ENCODE measurements around the gene ASXL2. TPM values are rescaled to one million over a fixed set of nuclear protein-coding genes. Genes with fewer than 3 reads are reported as not detected.
"Not testable (repeated sequence)": the region's sequence is repeated elsewhere in the genome, so short reads cannot be mapped to it uniquely, and the experiment has no call there.

Gene ASXL2
- total RNA-seq, 1 donor from 2014 or later: 25.8 TPM

GRCh38 chr2:25829828-25830227 is 48.5 kb downstream of the ASXL2 start:
- Histone ChIP-seq H3K9me3 (ENCODE audit: insufficient read depth, low read depth, low read length) (no peaks in the 10 kb centered on the region), H4K20me1 (ENCODE audit: insufficient read depth, low read length) (peaks cover 61% of the 10 kb centered on the region), H3K36me3 (ENCODE audit: insufficient read depth, low read length) (no peaks in the 10 kb centered on the region), H2AFZ (ENCODE audit: low read depth, low read length) (no peak overlapping the region), H3K27ac (ENCODE audit: low read depth, low read length) (no peak overlapping the region), H3K27me3 (ENCODE audit: insufficient read depth, low read length) (no peaks in the 10 kb centered on the region), H3K4me3 (ENCODE audit: insufficient read depth, low read depth, low read length) (no peak overlapping the region), H3K79me2 (ENCODE audit: insufficient read depth, low read length) (peaks cover 16% of the 10 kb centered on the region), H3K9ac (ENCODE audit: low read length) (no peak overlapping the region), H3K4me1 (ENCODE audit: insufficient read depth, low read length) (no peaks in the 10 kb centered on the region), H3K4me2 (ENCODE audit: low read length) (no peak overlapping the region)
- peaks cover 5% of the 10 kb centered on the region for H3K36me3 Mint-ChIP-seq (ENCODE audit: low read depth, unreplicated experiment)
- no peak overlapping the region for H3K4me3 Mint-ChIP-seq (ENCODE audit: unreplicated experiment)
- FAIRE-seq: no peak
- no peaks in the 10 kb centered on the region for H3K9me3 Mint-ChIP-seq (ENCODE audit: unreplicated experiment)
- H3K27me3 Mint-ChIP-seq (ENCODE audit: low read depth, unreplicated experiment): no peaks in the 10 kb centered on the region
- no peak for DNase-seq (ENCODE audit: low read depth)
- no peak overlapping the region for H3K27ac Mint-ChIP-seq (ENCODE audit: unreplicated experiment)
- peaks cover 8% of the 10 kb centered on the region for H3K4me1 Mint-ChIP-seq (ENCODE audit: low read depth, unreplicated experiment)
- TF ChIP-seq CTCF (IDR thresholded peaks at IDR 0.05; ENCODE audit: insufficient read depth, low read depth, low read length) (no peak), EZH2 (IDR thresholded peaks at IDR 0.05; ENCODE audit: insufficient read depth, low read length) (no peak)

GRCh38 chr2:25829377-25829704 is 48.9 kb downstream of the ASXL2 start:
- Histone ChIP-seq H3K4me1 (ENCODE audit: insufficient read depth, low read length) (no peaks in the 10 kb centered on the region), H3K4me3 (ENCODE audit: insufficient read depth, low read depth, low read length) (no peak overlapping the region), H3K79me2 (ENCODE audit: insufficient read depth, low read length) (peaks cover 14% of the 10 kb centered on the region), H2AFZ (ENCODE audit: low read depth, low read length) (no peak overlapping the region), H3K4me2 (ENCODE audit: low read length) (no peak overlapping the region), H3K9me3 (ENCODE audit: insufficient read depth, low read depth, low read length) (no peaks in the 10 kb centered on the region), H3K27me3 (ENCODE audit: insufficient read depth, low read length) (no peaks in the 10 kb centered on the region), H3K36me3 (ENCODE audit: insufficient read depth, low read length) (no peaks in the 10 kb centered on the region), H4K20me1 (ENCODE audit: insufficient read depth, low read length) (peaks cover 60% of the 10 kb centered on the region), H3K27ac (ENCODE audit: low read depth, low read length) (no peak overlapping the region), H3K9ac (ENCODE audit: low read length) (no peak overlapping the region)
- Mint-ChIP-seq H3K4me1 (ENCODE audit: low read depth, unreplicated experiment) (peaks cover 8% of the 10 kb centered on the region), H3K4me3 (ENCODE audit: unreplicated experiment) (no peak overlapping the region), H3K9me3 (ENCODE audit: unreplicated experiment) (no peaks in the 10 kb centered on the region), H3K27me3 (ENCODE audit: low read depth, unreplicated experiment) (no peaks in the 10 kb centered on the region), H3K36me3 (ENCODE audit: low read depth, unreplicated experiment) (peaks cover 5% of the 10 kb centered on the region), H3K27ac (ENCODE audit: unreplicated experiment) (no peak overlapping the region)
- TF ChIP-seq CTCF (IDR thresholded peaks at IDR 0.05; ENCODE audit: insufficient read depth, low read depth, low read length) (no peak), EZH2 (IDR thresholded peaks at IDR 0.05; ENCODE audit: insufficient read depth, low read length) (no peak)
- FAIRE-seq (no peak), DNase-seq (ENCODE audit: low read depth) (no peak)

GRCh38 chr2:25828532-25829376 is 49.5 kb downstream of the ASXL2 start:
- peaks cover 14% of the 10 kb centered on the region for H3K79me2 ChIP-seq (ENCODE audit: insufficient read depth, low read length)
- not testable (repeated sequence) for H3K27me3 Mint-ChIP-seq (ENCODE audit: low read depth, unreplicated experiment); H3K9me3 Mint-ChIP-seq (ENCODE audit: unreplicated experiment)

More at GRCh38 chr2:25828532-25829376, 49.5 kb downstream of the ASXL2 start:
- H3K4me2 ChIP-seq (ENCODE audit: low read length); H3K27ac ChIP-seq (ENCODE audit: low read depth, low read length); H3K4me3 Mint-ChIP-seq (ENCODE audit: unreplicated experiment); H3K9ac ChIP-seq (ENCODE audit: low read length); H3K4me3 ChIP-seq (ENCODE audit: insufficient read depth, low read depth, low read length); H3K4me1 ChIP-seq (ENCODE audit: insufficient read depth, low read length); DNase-seq (ENCODE audit: low read depth); H2AFZ ChIP-seq (ENCODE audit: low read depth, low read length); FAIRE-seq; H3K9me3 ChIP-seq (ENCODE audit: insufficient read depth, low read depth, low read length); H3K36me3 Mint-ChIP-seq (ENCODE audit: low read depth, unreplicated experiment); H3K27me3 ChIP-seq (ENCODE audit: insufficient read depth, low read length); H3K27ac Mint-ChIP-seq (ENCODE audit: unreplicated experiment); H3K4me1 Mint-ChIP-seq (ENCODE audit: low read depth, unreplicated experiment); H3K36me3 ChIP-seq (ENCODE audit: insufficient read depth, low read length): not testable (repeated sequence)
- H4K20me1 ChIP-seq (ENCODE audit: insufficient read depth, low read length): peaks cover 57% of the 10 kb centered on the region

All from astrocyte (in vitro differentiated cells and primary cell).